SK-N-SH treated with all-trans-retinoic acid at 6 μM for 48 hours (cell line): Measurements from ENCODE around the gene AFTPH.

Experiments used
- ATAC-seq: fragments of 200-7000 bp; cut with Tn5 transposase; 3 replicates; pipeline ENCODE4 v1.9.1; 2020; ENCODE audit warnings: mild to moderate bottlenecking, moderate library complexity
- ARNTL ChIP-seq: fragments of 450-650 bp; formaldehyde crosslinking; IDR thresholded peaks from 2 replicates; pipeline ENCODE4 v1.5.0; 2020; ENCODE audit warnings: low read depth, mild to moderate bottlenecking, moderate library complexity, borderline replicate concordance
- BACH2 ChIP-seq: fragments of 250-450 bp; sonication (Bioruptor Pico); IDR thresholded peaks from 2 replicates; pipeline ENCODE4 v1.9.0; 2021; ENCODE audit warnings: mild to moderate bottlenecking, borderline replicate concordance
- CSDC2 ChIP-seq: fragments of 250-450 bp; sonication (Bioruptor Pico); IDR thresholded peaks from 2 replicates; pipeline ENCODE4 v1.5.0; 2020; ENCODE audit warnings: mild to moderate bottlenecking, moderate library complexity
- CSRNP3 ChIP-seq: fragments of 250-450 bp; sonication (Bioruptor Pico); IDR thresholded peaks from 2 replicates; pipeline ENCODE4 v1.5.1; 2021; ENCODE audit warnings: mild to moderate bottlenecking, moderate library complexity
- GLIS3 ChIP-seq: fragments of 250-450 bp; sonication (Bioruptor Pico); IDR thresholded peaks from 2 replicates; pipeline ENCODE4 v1.5.0; 2020; ENCODE audit warnings: mild to moderate bottlenecking, moderate library complexity
- ISL1 ChIP-seq: fragments of 250-450 bp; sonication (Bioruptor Pico); IDR thresholded peaks from 2 replicates; pipeline ENCODE4 v2.1.2; 2022; ENCODE audit warnings: mild to moderate bottlenecking, moderate library complexity
- OSR1 ChIP-seq: fragments of 250-450 bp; sonication (Bioruptor Pico); IDR thresholded peaks from 2 replicates; pipeline ENCODE4 v1.8.0; 2022; ENCODE audit warnings: moderate library complexity, mild to moderate bottlenecking, inconsistent platforms
- PATZ1 ChIP-seq: fragments of 250-450 bp; sonication (Bioruptor Pico); IDR thresholded peaks from 2 replicates; pipeline ENCODE4 v1.8.0; 2020; ENCODE audit warnings: mild to moderate bottlenecking, moderate library complexity, borderline replicate concordance
- POU6F1 ChIP-seq: fragments of 250-450 bp; sonication (Bioruptor Pico); IDR thresholded peaks from 2 replicates; pipeline ENCODE4 v1.8.0; 2021; ENCODE audit warnings: low read depth, mild to moderate bottlenecking, moderate library complexity, borderline replicate concordance
- PPARA ChIP-seq: fragments of 250-450 bp; sonication (Bioruptor Pico); IDR thresholded peaks from 2 replicates; pipeline ENCODE4 v1.5.0; 2020; ENCODE audit warnings: mild to moderate bottlenecking, borderline replicate concordance
- SNAI2 ChIP-seq: fragments of 250-450 bp; sonication (Bioruptor Pico); IDR thresholded peaks from 2 replicates; pipeline ENCODE4 v1.5.0; 2020; ENCODE audit warnings: mild to moderate bottlenecking, moderate library complexity
- TCF4 ChIP-seq: fragments of 250-450 bp; sonication (Bioruptor Pico); IDR thresholded peaks from 2 replicates; pipeline ENCODE4 v1.8.0; 2021; ENCODE audit warnings: mild to moderate bottlenecking, moderate library complexity, borderline replicate concordance
- TOX ChIP-seq: fragments of 250-450 bp; sonication (Bioruptor Pico); IDR thresholded peaks from 2 replicates; pipeline ENCODE4 v1.8.0; 2021; ENCODE audit warnings: mild to moderate bottlenecking, moderate library complexity, borderline replicate concordance
- TSHZ2 ChIP-seq: fragments of 250-450 bp; sonication (Bioruptor Pico); IDR thresholded peaks from 2 replicates; pipeline ENCODE4 v1.5.0; 2020; ENCODE audit warnings: mild to moderate bottlenecking, moderate library complexity
- ZFP30 ChIP-seq: fragments of 450-650 bp; formaldehyde crosslinking; IDR thresholded peaks from 2 replicates; pipeline ENCODE4 v1.5.0; 2022; ENCODE audit warnings: mild to moderate bottlenecking, moderate library complexity
- ZNF565 ChIP-seq: fragments of 450-650 bp; formaldehyde crosslinking; conservative IDR thresholded peaks from 2 replicates; pipeline ENCODE4 v1.5.0; 2020; ENCODE audit warnings: low read depth, mild to moderate bottlenecking, moderate library complexity
- ZNF70 ChIP-seq: fragments of 450-650 bp; formaldehyde crosslinking; IDR thresholded peaks from 2 replicates; pipeline ENCODE4 v1.5.0; 2020; ENCODE audit warnings: mild to moderate bottlenecking, moderate library complexity

AFTPH gene

GRCh38 chr2:64523666-64524603 lies at the start of gene AFTPH:
Gene AFTPH (plus strand): TSS chr2:64524328. CDS start chr2:64551475, 27,147 bp downstream.
- no peak for TF ChIP-seq TSHZ2 (CRISPR knock-in tag)
- TF ChIP-seq ZNF70, result no peak
- no peak for TF ChIP-seq CSDC2 (CRISPR knock-in tag)
- TF ChIP-seq GLIS3, result no peak
- no peak for TF ChIP-seq PPARA (CRISPR knock-in tag)
- no peak for TF ChIP-seq TOX (CRISPR knock-in tag)
- no peak for TF ChIP-seq ZNF565
- no peak for TF ChIP-seq OSR1 (CRISPR knock-in tag)
- no peak for TF ChIP-seq SNAI2 (CRISPR knock-in tag)
- TF ChIP-seq BACH2, result no peak
- TF ChIP-seq POU6F1 (CRISPR knock-in tag), result no peak
- TF ChIP-seq ISL1 (CRISPR knock-in tag), result no peak
- TF ChIP-seq CSRNP3, result no peak
- TF ChIP-seq PATZ1 (CRISPR knock-in tag), result no peak
- TF ChIP-seq ZFP30 (CRISPR knock-in tag), result no peak
- TF ChIP-seq TCF4 (CRISPR knock-in tag), result no peak
- peak; percentile 95 for ATAC-seq

GRCh38 chr2:64474636-64475035 lies 49.5 kb upstream of the AFTPH start:
- no peak for ATAC-seq
- TF ChIP-seq TCF4 (CRISPR knock-in tag) (no peak), ZNF565 (no peak), ISL1 (CRISPR knock-in tag) (no peak), SNAI2 (CRISPR knock-in tag) (no peak), TSHZ2 (CRISPR knock-in tag) (no peak)

GRCh38 chr2:64477037-64477436 lies 47.1 kb upstream of the AFTPH start:
- no peak for TF ChIP-seq TCF4 (CRISPR knock-in tag)
- TF ChIP-seq ZNF70, result no peak
- no peak for TF ChIP-seq ZNF565
- no peak for TF ChIP-seq ARNTL (CRISPR knock-in tag)
- no peak for ATAC-seq
